OCI-LY7 (cell line): ENCODE data around the gene PTRH1.

Experiments
- EZH2phosphoT487 ChIP-seq: fragments of 200-600 bp; sonication (generic); IDR thresholded peaks from 2 replicates; pipeline ENCODE4 v1.6.1; 2018; ENCODE audit warnings: low read depth, borderline replicate concordance, mild to moderate bottlenecking, mixed run types, antibody characterized with exemption, low read length, moderate library complexity, mixed read lengths
- TF ChIP-seq, protein P1 (sequence below): fragments of 200-600 bp; sonication (generic); conservative IDR thresholded peaks from 2 replicates; pipeline ENCODE4 v1.5.1; 2014; ENCODE audit warnings: mild to moderate bottlenecking, antibody characterized with exemption, low read length, moderate library complexity, mixed read lengths

DNA sequence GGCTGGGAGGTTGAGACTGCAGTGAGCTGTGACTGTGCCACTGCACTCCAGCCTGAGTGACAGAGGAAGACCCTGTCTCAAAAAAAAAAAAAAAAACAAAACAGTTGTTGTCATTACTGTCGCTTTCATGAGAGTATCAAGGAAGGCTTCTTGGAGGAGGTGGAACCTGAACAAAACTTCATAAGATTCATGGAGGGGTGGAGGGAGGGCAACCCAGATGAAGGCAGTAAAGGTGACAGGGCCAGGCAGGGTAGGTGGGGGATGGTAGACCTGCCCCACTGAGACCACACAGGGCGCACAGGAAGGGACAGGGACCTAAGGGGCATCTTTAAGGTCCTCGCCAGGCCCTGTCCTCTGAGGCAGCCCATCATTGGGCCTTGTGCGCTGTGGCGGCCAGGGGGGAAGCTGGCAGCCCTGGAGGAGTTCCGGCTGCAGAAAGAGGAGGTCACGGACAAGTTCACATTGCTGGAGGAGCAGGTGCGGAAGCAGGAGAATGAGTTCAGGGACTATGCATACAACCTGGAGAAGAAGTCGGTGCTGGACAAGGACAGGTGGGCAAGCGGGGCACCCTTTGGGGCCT lies 5.2 kb downstream of the PTRH1 start:
- TF ChIP-seq, protein P1, sequence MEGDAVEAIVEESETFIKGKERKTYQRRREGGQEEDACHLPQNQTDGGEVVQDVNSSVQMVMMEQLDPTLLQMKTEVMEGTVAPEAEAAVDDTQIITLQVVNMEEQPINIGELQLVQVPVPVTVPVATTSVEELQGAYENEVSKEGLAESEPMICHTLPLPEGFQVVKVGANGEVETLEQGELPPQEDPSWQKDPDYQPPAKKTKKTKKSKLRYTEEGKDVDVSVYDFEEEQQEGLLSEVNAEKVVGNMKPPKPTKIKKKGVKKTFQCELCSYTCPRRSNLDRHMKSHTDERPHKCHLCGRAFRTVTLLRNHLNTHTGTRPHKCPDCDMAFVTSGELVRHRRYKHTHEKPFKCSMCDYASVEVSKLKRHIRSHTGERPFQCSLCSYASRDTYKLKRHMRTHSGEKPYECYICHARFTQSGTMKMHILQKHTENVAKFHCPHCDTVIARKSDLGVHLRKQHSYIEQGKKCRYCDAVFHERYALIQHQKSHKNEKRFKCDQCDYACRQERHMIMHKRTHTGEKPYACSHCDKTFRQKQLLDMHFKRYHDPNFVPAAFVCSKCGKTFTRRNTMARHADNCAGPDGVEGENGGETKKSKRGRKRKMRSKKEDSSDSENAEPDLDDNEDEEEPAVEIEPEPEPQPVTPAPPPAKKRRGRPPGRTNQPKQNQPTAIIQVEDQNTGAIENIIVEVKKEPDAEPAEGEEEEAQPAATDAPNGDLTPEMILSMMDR = no peak
- no peak for TF ChIP-seq EZH2phosphoT487
